Measurements from ENCODE around the gene IFT122.
"Not testable (repeated sequence)": the region's sequence is repeated elsewhere in the genome, so short reads cannot be mapped to it uniquely, and the experiment has no call there.

Gene IFT122

GRCh38 chr3:129534428-129535027 is 94.5 kb downstream of the IFT122 start:
- DNase-seq (ENCODE audit: low read depth in 2 of 2) = no peak

- DNase-seq (ENCODE audit: low read depth in 2 of 2) = no peak
Observed at GRCh38 chr3:129535075-129535474, 95.1 kb downstream of the IFT122 start.

- DNase-seq (ENCODE audit: low read depth in 2 of 2) = no peak
Observed at GRCh38 chr3:129536374-129536667, 96.3 kb downstream of the IFT122 start.

GRCh38 chr3:129536804-129537203 is 96.8 kb downstream of the IFT122 start:
- no peak for DNase-seq (ENCODE audit: low read depth in 2 of 2)

- no peak for DNase-seq (ENCODE audit: low read depth in 2 of 2)
Observed at GRCh38 chr3:129539206-129539605, 99.2 kb downstream of the IFT122 start.

GRCh38 chr3:129540776-129541516 is 100.9 kb downstream of the IFT122 start:
- no peak for DNase-seq (ENCODE audit: low read depth in 2 of 2)

- no peak for DNase-seq (ENCODE audit: low read depth in 2 of 2)
Observed at GRCh38 chr3:129542747-129543146, 102.7 kb downstream of the IFT122 start.

- no peak for DNase-seq (ENCODE audit: low read depth in 2 of 2)
Observed at GRCh38 chr3:129543156-129543790, 103.2 kb downstream of the IFT122 start, which contains the start of gene H1-8. TSS of gene H1-8 (plus strand) at chr3:129543175. CDS start at chr3:129543219, 44 bp downstream.

GRCh38 chr3:129543999-129544398 is 104.0 kb downstream of the IFT122 start:
- DNase-seq (ENCODE audit: low read depth in 2 of 2) = no peak

- not testable (repeated sequence) for DNase-seq (ENCODE audit: low read depth in 2 of 2)
Observed at GRCh38 chr3:129545951-129546350, 105.9 kb downstream of the IFT122 start.

GRCh38 chr3:129547241-129547640 is 107.2 kb downstream of the IFT122 start:
- no peak for DNase-seq (ENCODE audit: low read depth in 2 of 2)

GRCh38 chr3:129548104-129548965 is 108.3 kb downstream of the IFT122 start:
- DNase-seq (ENCODE audit: low read depth in 2 of 2) = no peak

GRCh38 chr3:129549006-129549800 is 109.2 kb downstream of the IFT122 start:
- no peak for DNase-seq (ENCODE audit: low read depth in 2 of 2)

- no peak for DNase-seq (ENCODE audit: low read depth in 2 of 2)
Observed at GRCh38 chr3:129549805-129550204, 109.8 kb downstream of the IFT122 start.

- DNase-seq (ENCODE audit: low read depth in 2 of 2) = no peak
Observed at GRCh38 chr3:129552287-129553050, 112.4 kb downstream of the IFT122 start.

GRCh38 chr3:129553171-129553570 is 113.1 kb downstream of the IFT122 start:
- no peak for DNase-seq (ENCODE audit: low read depth in 2 of 2)

GRCh38 chr3:129553719-129554118 is 113.7 kb downstream of the IFT122 start:
- DNase-seq (ENCODE audit: low read depth in 2 of 2) = no peak

- no peak for DNase-seq (ENCODE audit: low read depth in 2 of 2)
Observed at GRCh38 chr3:129554356-129555152, 114.5 kb downstream of the IFT122 start.

- no peak for DNase-seq (ENCODE audit: low read depth in 2 of 2)
Observed at GRCh38 chr3:129555153-129555550, 115.1 kb downstream of the IFT122 start.
